HG03571 (cell line): ENCODE measurements around the gene ALX3.

Source experiments
- ATAC-seq: cut with Tn5 transposase; IDR thresholded peaks from one replicate; pipeline ENCODE4 v1.9.1; 2021; ENCODE audit not compliant: unreplicated experiment

Gene ALX3

DNA sequence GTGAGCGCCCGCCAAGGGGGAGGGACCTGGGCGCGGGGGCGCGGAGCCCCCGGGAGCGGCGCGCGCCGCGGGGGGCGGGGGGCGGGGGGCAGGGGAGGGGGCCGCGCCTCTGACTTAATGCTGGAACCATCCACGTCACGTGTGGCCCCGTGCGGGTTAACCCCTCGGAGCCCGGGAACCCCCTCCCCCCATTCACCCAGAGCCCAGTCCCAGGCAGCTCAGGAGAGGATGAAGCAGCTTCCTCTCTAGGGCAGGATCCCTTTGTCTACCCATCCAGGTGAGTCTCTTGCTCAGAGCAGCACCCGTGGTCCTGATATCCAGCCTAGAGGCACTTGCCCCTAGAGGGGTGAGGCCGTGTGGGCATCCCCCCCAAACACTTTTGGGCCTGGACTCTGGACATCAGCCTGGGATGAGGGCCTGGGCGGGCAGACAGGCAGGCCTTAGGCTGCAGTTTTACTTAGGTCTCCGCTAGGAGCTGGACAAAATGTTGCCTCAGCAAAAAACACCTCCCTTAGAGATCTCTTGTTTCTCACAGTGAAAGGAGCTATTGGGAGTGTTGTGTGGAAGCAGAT is at the start of gene ALX3:
TSS of gene ALX3 (minus strand) at position 2 of the 572 bp plus-strand sequence. CDS start 60 bp downstream, outside the sequence.
- no peak for ATAC-seq

GRCh38 chr1:110119843-110120242 is 49.4 kb upstream of the ALX3 start:
- no peak for ATAC-seq

GRCh38 chr1:110118636-110119396 is 48.3 kb upstream of the ALX3 start:
- no peak for ATAC-seq

GRCh38 chr1:110114784-110115183 is 44.3 kb upstream of the ALX3 start:
- ATAC-seq = no peak

GRCh38 chr1:110114173-110114572 is 43.7 kb upstream of the ALX3 start:
- no peak for ATAC-seq

DNA sequence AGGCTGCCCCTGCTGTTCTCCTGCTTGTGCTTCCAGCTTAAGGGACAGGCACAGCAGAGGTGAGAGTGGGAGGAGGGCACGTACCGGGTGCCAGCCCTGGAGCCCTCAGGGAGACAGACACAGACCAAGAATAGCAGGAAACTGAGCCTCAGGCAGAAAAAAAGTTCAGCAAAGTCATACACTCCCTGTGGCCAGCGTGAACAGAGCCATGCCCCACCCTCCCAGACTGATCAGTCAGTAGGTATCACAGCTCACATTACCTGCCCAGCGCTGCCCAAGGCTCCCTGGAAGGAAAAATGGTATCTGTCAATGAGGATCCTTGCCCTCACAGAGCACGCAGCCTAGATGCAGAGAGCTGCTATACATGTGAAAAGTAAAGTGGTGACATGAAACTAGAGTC is 43.1 kb upstream of the ALX3 start:
- no peak for ATAC-seq

- ATAC-seq = no peak
Observed at GRCh38 chr1:110112656-110113055, 42.2 kb upstream of the ALX3 start.

DNA sequence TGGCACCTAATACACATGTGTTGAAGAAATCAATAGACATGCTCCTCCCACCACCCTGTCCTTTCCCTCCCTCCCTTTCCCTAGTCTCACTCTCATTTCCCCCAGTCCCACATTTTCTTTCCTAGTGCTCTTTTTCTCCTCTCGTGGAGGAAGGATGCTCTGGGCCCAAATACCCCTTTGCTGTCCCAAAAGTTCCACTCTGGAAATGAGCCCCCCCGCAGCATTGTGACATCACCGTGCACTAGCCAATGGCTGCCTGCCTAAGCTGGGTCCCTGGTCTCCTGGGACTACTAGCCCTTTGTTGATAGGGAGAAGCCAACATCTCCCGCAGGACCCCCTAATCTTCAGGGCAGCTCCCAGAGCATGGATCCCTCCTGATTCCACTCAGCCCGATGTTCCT is 41.7 kb upstream of the ALX3 start, which contains the start of gene UBL4B:
TSS of gene UBL4B (plus strand) at position 301 of the 400 bp plus-strand sequence. CDS start at position 393, 92 bp downstream.
- no peak for ATAC-seq

DNA sequence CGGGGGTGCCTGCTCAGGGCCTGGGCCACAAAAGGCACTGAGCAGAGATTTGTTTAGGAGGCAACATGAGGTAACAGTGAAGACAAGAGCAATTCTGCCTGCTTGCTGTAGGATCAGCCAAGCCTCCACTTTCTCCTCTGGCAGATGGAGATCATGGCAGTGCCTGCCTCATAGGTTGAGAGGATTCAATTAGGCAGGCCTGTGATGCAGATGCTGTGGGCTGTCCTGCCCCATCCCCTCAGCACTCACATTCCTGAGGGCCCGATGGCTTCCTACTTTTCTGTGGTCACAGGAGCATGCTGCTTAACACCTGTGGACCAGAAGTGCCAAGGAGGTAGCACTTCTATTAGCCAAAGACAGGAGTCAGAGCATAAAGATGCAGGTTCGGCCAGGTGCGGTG is 40.6 kb upstream of the ALX3 start:
- ATAC-seq = no peak

DNA sequence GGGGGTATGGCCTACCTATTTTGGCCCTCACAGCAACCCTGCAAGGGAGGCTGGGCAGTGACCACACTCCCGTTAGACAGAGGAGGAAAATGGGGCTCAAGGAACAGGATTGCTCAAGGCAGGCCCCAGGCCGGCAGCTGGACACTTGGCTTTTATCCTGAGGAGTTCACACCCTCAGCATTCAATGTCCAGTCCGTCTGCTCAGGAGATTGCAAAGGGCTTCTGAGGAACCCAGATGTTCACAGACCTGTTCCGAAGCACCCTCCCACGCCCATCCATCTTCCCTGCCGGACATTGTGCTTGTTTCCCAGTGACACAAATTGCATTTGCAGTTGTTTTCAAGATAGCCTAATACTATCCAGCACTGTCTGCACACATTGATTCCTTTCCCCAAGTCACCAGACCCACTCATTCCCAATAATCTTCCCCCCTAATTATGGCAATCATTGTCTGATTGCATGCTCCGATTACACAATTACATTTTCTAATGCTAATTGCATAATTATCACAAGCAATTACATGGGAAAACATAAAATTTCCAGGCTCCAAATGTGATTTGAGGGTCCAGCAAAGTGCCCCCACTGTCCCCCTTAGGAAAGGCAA is 37.5 kb upstream of the ALX3 start:
- ATAC-seq = no peak

DNA sequence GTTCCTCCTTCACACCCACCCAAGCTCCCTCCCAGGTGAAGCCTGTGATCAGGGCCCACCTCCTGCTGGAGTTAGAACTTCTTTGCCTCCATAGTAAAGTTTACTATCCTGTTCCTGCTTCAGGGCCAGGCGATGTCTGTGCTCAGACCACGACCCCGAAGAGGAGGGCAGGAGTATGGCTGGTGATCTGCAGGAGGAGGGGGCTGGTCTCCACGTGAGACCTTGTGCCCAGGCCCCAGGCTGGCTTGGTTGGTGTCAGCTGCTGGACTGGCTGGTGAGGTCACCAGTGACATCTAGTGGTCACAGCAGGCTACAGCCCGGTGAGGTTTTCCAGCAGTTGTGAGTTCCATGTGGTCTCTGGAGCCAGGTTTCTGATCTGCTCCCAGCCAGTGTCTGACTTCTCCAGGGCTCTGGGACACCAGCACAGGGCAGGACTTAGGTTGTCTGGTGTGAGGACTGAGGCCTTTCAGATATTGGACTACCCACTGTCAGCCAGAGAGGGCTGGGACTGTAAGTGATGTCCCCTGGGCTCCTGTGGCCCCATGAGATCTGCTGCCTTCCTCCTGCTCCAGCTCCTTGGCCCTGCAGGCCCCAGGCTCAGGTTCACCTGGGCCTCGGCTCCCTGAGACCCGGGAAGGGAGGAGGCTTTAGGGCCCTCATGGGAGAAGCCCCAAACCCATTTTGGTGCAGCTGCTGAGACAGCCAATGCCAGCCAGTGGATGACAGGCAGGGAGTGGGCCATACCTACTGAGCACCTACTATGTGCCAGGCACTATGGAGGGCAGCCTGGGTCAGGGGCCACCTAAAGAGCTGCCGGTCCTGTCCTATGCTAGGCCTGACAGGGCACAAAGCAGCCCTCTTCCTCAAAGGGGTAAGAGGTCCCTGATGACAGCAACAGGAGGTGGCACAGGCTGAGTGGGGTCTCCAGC is 35.8 kb upstream of the ALX3 start:
- no peak for ATAC-seq

DNA sequence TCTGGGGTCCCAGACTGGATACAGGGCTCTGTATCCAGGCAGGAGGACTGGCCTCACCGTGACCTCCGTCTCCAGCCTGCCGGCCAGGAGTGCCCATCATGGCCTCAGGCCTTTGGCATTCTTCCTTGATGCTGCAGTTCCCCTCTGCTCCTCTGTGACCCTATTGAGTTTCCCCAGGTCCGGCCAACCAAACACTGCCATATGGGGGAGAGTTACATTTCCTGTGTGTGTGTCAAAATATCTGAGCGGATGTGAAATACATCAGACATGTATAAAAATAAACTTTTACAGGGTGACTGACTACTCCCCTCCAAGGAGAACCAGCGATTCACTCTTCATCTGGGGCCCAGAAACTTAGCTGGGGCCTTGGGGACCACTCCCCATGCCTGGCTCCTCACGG is 31.6 kb upstream of the ALX3 start:
- ATAC-seq = no peak

DNA sequence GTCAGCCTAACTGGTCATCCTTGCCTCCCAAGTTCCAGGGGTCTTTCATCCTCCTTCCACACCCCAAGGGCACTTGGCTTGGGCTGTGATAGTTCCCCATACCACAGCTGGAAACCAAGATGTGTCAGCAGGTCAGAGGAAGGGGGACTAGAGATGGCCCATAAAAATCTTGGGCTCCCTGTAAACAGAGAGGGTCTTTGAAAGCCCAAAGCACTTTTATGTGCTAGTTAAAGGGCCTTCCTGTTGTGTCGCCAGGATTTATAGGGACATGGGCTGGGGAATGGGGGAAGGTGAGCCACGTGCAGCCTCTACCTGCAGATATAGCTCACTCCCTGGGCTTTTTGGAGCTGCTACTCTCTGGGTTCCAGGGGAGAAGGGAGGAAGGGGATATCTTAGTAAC is 29.9 kb upstream of the ALX3 start:
- ATAC-seq = no peak

GRCh38 chr1:110098222-110099026 is 28.0 kb upstream of the ALX3 start:
- ATAC-seq = no peak

GRCh38 chr1:110097507-110098221 is 27.2 kb upstream of the ALX3 start:
- ATAC-seq = no peak

DNA sequence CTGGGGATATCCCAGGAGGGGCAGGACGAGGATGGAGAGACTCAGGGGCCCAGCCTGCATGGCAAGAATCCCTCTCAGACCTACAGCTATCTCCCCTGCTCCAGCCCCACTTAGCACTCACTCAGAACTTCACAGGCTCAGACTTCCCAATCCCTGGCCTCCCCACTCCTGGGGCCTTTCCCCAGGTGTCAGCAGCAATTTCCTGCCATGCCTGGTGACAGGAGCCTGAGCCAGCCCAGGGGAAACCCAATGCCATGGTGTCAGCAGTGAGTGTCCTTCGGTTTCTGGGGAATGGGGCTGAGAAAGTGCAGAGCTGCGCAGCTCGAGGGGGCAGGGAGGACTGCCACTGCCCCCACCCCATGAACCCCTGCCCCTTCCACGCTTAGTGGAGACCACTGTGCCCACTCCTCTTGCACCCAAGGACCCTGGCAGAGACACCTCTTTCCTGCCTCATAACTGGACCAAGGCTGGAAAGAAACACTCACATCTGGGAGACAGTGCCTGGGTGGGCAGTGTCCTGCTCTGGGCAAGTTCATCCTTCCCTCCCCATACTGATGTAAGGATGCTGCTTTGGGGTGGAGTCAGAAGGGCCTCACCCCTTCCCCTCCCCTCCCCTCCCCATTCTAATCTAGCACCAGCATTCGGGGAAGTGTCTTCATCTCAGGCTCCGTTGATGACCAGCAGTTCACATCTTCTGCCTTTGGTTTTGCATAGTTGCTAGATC is 24.6 kb upstream of the ALX3 start:
- ATAC-seq = no peak

DNA sequence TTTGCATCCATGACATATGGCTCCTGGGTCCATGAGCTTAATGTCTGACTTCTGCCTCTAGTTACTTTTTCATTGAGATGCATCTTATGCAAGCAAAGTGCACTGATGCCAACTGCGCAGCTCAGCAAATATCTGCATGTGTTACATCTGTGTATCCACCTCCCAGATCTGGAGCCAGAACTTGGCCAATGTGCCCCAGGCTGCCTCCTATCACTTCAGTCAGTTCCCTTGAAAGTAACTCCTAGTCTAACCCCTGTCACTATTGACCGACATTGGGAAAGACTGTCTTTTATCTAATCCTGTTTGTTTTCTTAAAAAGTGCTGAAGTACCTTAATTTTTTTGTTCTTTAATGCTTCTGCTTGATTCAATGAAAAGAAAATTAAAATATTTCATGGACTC is 22.5 kb upstream of the ALX3 start:
- no peak for ATAC-seq

- no peak for ATAC-seq
Observed at GRCh38 chr1:110091791-110092190, 21.3 kb upstream of the ALX3 start.

DNA sequence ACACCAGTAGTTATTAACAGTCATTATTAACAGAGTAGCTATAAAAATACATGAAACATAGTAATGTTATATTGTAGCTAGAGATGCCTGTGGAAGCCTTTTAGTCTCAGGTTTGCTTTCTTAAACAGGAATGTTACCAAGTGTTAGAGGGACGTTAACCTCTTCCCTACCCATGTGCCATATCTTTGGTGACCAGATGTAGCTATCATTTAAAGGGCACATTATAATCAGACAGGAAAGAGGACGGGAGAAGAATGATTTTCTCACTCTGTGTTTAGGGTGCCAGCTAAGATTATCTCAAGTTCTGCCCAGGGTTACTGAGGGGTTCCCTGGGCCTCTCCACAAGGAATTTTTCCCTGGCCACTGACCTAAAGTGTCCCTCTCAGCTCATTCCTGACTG is 20.9 kb upstream of the ALX3 start:
- no peak for ATAC-seq
